ENCODE measurements around the gene ARL15. TPM values are rescaled to one million over a fixed set of nuclear protein-coding genes. Genes with fewer than 3 reads are reported as not detected.

The ARL15 gene
- total and polyA plus RNA-seq, 9 of the 15 experiments (the other 6 are each of a cell fraction or from before 2014, with no cell fraction given) = 18.5 to 80.4 (median 57.0) TPM

DNA sequence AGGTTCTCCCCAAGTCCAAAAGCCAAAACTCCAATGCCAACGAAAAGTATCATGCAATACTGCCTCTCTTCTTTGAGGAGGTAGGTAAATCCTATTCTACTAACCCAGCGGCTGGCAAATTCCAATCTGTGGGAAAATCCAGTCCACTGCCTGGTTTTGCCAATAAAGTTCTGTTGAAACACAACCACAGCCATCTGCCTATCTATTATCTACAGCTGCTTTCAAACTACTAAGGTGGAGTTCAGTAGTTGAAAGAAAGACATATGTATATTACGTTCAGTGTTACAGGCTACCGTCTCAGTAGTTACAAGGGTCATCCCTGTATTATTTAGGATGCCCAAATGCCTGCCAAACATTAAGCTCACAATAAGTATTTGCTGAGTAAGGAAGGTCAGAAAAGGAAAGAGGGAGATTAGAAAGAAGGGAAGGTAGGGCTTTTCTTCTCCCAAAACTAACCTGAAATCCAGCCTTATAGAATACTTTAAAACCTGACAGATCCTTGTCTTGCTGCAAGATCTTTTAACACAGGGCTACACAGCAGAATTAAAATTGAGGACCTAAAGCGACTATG is 16.2 kb downstream of the ARL15 start (continued):
- TF ChIP-seq SMAD2 (IDR thresholded peaks at IDR 0.05; ENCODE audit: low read depth, low read length) (no peak), SIN3A (IDR thresholded peaks at IDR 0.05; ENCODE audit: borderline replicate concordance in 2 of 2, control insufficient read depth in 1 of 2, low read depth in 2 of 2, low read length in 2 of 2) (no peak), ZNF12 (CRISPR knock-in tag; IDR thresholded peaks at IDR 0.05) (no peak), ZFP30 (CRISPR knock-in tag; IDR thresholded peaks at IDR 0.05; ENCODE audit: borderline replicate concordance) (no peak), HDAC6 (IDR thresholded peaks at IDR 0.05; ENCODE audit: low read depth, low read length) (no peak), EP400 (IDR thresholded peaks at IDR 0.05) (peak; percentile 42; the same call in 1 of the 2 replicates), NFATC3 (IDR thresholded peaks at IDR 0.05) (no peak), SMARCC2 (IDR thresholded peaks at IDR 0.05; ENCODE audit: low read depth) (no peak), PHF8 (IDR thresholded peaks at IDR 0.05; ENCODE audit: borderline replicate concordance, low read length) (no peak), TAF7 (tag; IDR thresholded peaks at IDR 0.05) (no peak), TAF9B (IDR thresholded peaks at IDR 0.05; ENCODE audit: partially characterized antibody) (no peak), ZNF785 (CRISPR knock-in tag; IDR thresholded peaks at IDR 0.05) (no peak), MEF2A (IDR thresholded peaks at IDR 0.05; ENCODE audit: control insufficient read depth, low read depth, low read length) (no peak), ZBTB7A (IDR thresholded peaks at IDR 0.05; ENCODE audit: borderline replicate concordance, control insufficient read depth, low read depth, low read length) (no peak), MXI1 (IDR thresholded peaks at IDR 0.05; ENCODE audit: low read depth, low read length) (no peak), ZNF764 (CRISPR knock-in tag; IDR thresholded peaks at IDR 0.05; ENCODE audit: low read depth) (no peak), GTF2F1 (IDR thresholded peaks at IDR 0.05; ENCODE audit: low read depth, low read length) (no peak), TAF1 (IDR thresholded peaks at IDR 0.05; ENCODE audit: control insufficient read depth, extremely low read depth, insufficient read depth, low read length, severe bottlenecking) (no peak), ATF1 (CRISPR knock-in tag; IDR thresholded peaks at IDR 0.05) (no peak), ATF1 (tag; IDR thresholded peaks at IDR 0.05) (0 out of 2 replicates have a peak, but pooled peaks have one; percentile 23)
- TF ChIP-seq, protein P1, sequence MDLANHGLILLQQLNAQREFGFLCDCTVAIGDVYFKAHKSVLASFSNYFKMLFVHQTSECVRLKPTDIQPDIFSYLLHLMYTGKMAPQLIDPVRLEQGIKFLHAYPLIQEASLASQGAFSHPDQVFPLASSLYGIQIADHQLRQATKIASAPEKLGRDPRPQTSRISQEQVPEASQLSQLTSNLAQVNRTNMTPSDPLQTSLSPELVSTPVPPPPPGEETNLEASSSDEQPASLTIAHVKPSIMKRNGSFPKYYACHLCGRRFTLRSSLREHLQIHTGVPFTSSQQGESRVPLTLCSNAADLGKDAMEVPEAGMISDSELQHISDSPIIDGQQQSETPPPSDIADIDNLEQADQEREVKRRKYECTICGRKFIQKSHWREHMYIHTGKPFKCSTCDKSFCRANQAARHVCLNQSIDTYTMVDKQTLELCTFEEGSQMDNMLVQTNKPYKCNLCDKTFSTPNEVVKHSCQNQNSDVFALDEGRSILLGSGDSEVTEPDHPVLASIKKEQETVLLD (IDR thresholded peaks at IDR 0.05) = no peak
- TF ChIP-seq, protein P2, sequence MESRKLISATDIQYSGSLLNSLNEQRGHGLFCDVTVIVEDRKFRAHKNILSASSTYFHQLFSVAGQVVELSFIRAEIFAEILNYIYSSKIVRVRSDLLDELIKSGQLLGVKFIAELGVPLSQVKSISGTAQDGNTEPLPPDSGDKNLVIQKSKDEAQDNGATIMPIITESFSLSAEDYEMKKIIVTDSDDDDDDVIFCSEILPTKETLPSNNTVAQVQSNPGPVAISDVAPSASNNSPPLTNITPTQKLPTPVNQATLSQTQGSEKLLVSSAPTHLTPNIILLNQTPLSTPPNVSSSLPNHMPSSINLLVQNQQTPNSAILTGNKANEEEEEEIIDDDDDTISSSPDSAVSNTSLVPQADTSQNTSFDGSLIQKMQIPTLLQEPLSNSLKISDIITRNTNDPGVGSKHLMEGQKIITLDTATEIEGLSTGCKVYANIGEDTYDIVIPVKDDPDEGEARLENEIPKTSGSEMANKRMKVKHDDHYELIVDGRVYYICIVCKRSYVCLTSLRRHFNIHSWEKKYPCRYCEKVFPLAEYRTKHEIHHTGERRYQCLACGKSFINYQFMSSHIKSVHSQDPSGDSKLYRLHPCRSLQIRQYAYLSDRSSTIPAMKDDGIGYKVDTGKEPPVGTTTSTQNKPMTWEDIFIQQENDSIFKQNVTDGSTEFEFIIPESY (CRISPR knock-in tag; IDR thresholded peaks at IDR 0.05) = no peak
- TF ChIP-seq, protein P3, sequence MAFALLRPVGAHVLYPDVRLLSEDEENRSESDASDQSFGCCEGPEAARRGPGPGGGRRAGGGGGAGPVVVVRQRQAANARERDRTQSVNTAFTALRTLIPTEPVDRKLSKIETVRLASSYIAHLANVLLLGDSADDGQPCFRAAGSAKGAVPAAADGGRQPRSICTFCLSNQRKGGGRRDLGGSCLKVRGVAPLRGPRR (CRISPR knock-in tag; IDR thresholded peaks at IDR 0.05) = no peak
- TF ChIP-seq, protein P4, sequence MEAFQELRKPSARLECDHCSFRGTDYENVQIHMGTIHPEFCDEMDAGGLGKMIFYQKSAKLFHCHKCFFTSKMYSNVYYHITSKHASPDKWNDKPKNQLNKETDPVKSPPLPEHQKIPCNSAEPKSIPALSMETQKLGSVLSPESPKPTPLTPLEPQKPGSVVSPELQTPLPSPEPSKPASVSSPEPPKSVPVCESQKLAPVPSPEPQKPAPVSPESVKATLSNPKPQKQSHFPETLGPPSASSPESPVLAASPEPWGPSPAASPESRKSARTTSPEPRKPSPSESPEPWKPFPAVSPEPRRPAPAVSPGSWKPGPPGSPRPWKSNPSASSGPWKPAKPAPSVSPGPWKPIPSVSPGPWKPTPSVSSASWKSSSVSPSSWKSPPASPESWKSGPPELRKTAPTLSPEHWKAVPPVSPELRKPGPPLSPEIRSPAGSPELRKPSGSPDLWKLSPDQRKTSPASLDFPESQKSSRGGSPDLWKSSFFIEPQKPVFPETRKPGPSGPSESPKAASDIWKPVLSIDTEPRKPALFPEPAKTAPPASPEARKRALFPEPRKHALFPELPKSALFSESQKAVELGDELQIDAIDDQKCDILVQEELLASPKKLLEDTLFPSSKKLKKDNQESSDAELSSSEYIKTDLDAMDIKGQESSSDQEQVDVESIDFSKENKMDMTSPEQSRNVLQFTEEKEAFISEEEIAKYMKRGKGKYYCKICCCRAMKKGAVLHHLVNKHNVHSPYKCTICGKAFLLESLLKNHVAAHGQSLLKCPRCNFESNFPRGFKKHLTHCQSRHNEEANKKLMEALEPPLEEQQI (IDR thresholded peaks at IDR 0.05) = 0 out of 2 replicates have a peak, but pooled peaks have one; percentile 28

Measured in K562 (cell line).